Stimulated activated CD4-positive, alpha-beta T cell treated with anti-CD3 and anti-CD28 coated beads, Interleukin-15, amount 100 ng/mL, for 24 hours (primary cell): ENCODE data around the gene THRB.
"Not testable (repeated sequence)": the region's sequence is repeated elsewhere in the genome, so short reads cannot be mapped to it uniquely, and the experiment has no call there.

Experiments used
- DNase-seq: peaks from one replicate; pipeline ENCODE4 v3.0.0-alpha.2; 2020

The THRB gene

DNA sequence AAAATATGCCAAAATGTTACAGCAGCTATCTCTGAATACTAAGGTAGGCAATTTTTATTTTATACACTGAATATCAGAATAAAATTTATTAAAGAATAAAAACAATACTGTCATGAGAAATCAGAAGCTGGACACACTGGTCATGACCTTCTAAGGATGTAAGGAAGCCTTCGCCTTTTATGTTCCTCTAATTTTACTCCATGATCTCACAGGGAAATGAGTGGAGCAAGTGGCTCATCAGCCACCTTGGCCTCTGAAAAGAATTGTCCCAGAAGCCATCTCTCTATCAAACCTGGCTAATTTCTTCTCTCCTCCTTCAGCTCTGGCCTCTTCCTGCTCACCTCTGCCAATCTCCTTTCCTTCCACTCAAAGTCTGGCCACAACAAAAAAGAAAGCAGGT, 48.6 kb downstream of the THRB start:
- no peak for DNase-seq

DNA sequence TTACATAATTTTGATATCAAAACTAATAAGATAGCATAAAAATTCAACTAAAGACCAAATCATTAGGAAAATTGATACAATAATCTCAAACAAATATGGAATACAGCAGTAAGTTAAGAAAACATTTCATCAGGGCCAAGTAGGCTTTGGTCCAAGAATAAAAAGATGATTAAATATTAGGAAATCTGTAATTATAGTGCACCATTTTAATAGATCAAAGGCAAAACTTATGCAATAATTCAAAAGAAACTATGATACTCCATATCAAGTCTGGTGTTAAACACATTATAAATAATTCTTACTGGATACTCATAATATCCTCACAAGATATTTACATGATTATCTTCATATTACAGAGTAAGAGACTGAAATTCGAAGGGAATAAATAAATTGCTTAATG, 51.2 kb downstream of the THRB start:
- no peak for DNase-seq

DNA sequence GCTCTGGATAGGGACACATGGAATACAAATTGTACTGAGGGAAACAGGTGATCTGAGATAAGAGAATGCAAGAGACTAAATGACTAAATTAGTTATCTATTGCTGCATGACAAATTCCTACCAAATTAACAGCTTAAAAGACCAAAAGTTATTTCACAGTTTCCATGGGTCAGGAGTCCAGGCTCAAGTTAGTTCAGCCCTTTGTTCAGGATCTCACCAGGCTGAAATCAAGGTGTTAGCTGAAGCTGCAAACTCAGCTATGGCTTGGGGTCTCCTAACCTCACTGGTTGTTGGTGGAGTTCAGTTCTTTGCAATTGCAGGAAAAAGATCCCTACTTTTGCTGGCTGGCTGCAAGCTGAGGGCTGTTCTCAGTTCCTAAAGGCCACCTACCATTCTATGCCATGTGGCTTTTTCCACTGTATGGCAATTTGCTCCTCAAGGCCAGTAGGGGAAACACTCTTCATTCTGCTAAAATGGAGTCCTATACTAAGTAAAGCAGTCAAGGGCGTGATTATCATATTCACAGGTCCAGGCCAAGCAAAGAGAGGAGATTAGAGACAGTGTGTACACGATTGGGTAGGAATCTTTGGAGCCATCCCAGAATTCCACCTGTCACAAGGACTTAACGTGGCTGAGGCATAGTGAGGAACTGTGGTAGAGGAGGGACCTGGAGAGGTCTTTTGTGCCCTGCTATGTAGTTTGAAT, 53.7 kb downstream of the THRB start:
- DNase-seq: no peak

DNA sequence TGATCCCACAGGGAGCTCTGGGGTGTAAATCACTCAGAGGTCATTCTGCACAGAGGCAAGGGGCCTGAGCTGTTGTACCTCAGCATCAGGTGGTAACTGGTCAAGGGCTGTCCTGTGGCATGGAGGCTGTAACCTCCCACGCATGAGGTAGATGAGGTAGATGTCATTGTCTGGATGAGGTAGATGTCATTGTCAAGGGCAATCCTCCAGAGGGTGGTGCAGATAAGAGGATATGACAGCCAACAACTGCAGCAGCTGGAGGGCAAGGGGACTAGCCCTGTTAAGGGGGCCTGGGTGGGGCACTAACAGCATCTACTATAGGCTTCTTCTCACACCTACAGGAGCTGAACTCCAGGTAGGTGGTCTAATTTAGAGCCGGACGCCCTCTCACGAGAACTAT, 55.6 kb downstream of the THRB start:
- DNase-seq: no peak

GRCh38 chr3:24437326-24437725, 57.3 kb downstream of the THRB start:
- no peak for DNase-seq

DNA sequence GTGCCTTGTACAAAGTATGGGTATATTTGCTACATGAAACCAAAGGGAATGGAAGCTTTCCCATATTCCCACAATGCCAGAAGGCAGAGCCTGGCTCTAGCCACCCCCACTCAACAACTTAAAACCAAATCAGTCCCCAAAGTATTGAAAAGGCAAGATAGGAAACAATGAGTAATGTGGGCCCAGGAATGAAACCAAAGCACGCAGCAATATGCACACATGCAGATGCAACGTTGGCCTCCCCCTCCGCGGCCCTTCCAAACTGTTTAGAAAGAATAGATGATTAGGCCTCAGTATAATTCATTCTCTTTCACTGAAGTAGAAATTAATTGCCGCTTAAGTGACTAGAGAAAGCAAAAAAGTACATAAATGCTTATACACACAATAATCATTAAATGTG, 59.1 kb downstream of the THRB start:
- no peak for DNase-seq

DNA sequence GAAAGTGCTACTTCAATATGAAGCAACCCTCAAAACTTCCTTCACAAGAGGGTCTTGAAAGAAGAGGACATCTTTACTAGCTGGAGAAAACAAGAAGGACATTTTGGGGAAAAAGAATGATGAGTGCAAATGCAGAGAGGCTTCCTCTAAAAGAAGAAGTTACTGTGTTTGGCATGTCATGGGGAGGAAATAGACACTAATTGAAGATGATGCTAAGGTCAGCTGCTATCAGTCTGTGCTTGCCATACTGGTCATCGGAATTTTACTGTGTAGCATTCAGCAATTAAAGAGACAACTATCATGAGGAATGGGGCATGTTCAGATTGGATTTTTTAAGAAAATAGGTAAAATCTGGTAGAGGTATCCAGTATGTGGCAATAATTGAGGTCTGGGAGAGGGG, 60.0 kb downstream of the THRB start:
- DNase-seq: no peak

DNA sequence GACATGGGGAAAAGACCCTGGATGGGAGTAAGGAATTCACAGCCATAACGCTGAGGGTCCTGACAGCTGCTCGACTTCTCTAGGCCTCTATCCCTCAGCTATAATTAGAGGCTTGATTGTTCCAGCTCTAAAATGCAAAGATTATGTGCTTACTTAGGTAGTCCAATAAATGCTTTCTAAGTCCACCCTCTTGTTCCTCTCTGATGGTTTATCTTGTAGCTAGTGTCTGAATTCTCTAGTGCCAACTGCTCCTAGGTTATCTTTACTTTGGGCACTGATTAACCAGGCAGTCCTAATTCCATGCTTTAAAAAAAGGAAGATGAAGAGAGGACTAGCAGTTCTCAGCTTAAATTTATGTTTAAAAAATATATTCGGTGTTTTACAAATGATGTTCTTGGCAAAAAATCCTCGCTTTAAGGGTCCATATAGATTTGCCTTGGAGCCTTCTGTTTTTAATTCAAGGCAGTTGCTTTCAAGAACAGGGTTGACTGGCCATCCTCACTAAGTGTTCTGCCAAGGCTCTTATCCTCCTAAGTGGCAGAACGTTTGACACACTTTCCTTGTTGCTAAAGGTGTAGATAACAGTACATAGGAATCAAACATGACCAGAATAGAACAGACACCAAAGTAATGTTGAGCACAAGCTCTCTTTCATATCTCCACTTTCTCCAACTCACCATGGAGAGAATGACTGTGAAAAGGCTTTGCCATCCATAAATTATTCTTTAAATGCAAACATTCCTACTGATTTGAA, 60.6 kb downstream of the THRB start:
- no peak for DNase-seq

GRCh38 chr3:24432989-24433388, 61.7 kb downstream of the THRB start:
- no peak for DNase-seq

- DNase-seq: no peak
Observed at GRCh38 chr3:24428481-24428880, 66.2 kb downstream of the THRB start.

DNA sequence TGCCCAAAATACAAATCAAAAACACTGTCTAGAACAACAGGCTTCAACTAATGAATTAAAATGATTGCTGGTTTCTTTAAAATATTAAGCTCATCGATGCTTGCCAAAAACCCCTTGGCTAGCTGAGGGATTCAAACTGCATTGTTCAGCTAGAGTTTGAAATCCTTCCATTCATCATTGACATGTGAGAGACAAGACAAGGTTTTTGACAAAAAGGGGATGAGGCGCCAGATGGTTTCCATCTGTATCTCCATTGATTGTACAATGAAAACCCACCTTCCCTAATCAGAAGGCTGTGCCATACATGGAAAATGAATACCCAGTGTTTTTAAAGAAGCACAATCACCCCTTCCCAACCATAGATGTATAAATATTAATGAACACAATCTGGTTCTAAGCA, 67.8 kb downstream of the THRB start:
- no peak for DNase-seq

DNA sequence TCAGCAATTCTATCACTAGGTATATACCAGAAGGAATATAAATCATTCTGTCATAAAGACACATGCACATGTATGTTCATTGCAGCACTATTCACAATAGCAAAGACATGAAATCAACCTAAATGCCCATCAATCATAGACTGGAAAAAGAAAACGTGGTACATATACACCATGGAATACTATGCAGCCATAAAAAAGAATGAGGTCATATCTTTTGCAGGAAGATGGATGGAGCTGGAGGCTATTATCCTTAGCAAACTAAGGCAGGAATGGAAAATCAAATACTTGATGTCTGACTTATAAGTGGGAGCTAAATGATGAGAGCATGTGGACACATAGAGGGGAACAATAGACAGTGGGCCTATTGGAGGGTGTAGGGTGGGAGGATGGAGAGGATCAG, 73.8 kb downstream of the THRB start:
- not testable (repeated sequence) for DNase-seq

DNA sequence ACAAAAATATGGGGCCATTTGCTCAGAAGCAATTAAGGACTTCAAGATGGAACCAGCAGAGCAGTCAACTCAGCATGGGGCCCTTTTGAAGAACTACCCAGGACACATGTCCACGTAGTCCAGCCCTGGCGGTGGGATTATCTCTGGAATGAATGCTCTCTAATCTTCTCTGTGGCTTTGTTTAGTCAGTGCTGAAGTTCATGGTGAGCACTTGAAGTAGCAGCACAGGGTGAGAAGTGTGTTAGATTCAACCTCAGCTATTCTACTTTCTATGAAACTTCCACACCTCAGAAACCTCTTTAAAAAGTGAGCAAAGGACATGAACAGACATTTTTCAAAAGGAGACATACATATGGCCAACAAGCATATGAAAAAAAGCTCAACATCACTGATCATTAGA, 74.4 kb downstream of the THRB start:
- DNase-seq: no peak

DNA sequence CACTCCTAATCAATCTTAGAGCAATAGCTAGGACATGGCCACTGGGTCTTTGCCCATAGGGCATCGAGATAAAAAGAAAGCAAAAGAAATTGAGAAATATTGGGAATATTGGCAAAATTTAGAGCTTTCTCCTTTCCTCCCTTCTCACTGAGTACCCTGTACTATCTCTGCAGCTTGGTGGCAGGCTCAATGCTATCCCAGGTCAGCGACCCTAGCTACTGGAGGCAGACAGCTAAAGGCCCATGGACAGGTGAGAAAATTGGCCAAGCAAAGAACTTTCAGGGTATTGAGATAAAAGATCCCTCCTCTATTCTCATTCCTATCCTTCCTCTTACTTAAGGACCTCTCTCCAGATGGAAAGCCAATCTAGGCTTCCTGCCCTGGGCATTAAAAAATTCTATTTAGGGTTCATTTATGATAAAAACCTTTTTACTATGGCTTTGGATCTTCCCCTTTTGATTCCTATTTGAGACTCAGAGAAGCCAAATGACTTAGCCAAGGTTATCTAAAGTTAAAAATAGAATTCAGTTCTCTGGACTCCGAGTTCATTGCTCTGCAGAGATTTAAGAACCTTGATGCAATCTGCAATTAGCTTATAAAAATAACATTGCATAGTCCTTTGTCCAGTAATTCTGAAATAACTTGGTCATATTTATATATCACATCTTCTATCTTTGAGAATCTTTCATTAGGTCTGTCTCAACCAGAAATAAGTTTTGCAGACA, 75.4 kb downstream of the THRB start:
- no peak for DNase-seq

DNA sequence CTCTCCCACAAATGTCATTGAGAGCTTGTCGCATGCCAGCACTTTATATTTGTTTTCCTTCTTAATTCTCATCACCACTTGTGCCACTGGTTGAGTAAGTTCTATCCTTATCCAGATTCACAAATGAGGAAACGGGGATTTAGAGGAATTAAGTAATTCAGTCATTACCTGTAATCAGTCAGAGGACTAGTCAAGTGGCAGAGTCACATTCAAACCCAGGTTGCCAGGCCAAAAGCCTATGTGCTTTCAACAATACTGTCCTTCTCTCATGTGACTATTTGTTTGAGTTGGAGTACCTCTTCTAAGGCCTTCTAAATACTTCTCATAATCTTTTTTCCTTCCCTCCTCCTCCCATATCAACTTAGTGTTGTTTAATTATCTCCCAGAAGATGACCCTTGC, 76.9 kb downstream of the THRB start:
- DNase-seq: no peak

- no peak for DNase-seq
Observed at GRCh38 chr3:24416224-24416623, 78.4 kb downstream of the THRB start.

GRCh38 chr3:24415824-24416223, 78.8 kb downstream of the THRB start:
- DNase-seq: no peak

DNA sequence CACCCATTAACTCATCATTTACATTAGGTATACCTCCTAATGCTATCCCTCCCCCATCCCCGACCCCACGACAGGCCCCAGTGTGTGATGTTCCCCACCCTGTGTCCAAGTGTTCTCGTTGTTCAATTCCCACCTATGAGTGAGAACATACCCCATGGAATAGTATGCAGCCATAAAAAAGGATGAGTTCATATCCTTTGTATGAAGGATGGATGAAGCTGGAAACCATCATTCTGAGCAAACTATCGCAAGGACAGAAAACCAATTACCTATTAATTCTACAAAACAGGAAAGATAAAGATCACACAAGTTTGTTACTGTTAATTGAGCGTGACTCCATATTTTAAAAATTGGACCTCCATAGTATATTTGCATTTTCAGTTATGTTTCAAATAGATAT, 81.0 kb downstream of the THRB start:
- DNase-seq: not testable (repeated sequence)

DNA sequence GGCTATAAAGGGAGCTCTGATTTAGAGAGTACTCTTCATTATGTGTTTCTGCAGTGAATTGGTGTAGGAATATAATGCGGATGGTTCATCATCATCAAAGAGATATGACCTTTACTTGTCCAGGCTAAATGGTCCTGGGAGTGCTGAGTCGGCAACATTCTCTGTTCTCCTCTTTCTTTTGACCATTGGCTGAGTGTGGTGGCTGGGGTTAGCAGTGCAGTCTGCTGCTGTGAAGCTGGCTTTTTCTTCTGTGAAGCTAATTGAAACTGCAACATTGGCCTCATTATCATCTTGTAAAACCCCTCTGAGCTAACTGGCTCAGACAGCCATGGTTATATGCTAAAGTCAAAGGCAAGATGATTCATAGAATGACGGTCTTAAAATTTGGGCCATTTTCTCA, 83.8 kb downstream of the THRB start:
- no peak for DNase-seq

- no peak for DNase-seq
Observed at GRCh38 chr3:24407980-24408680, 86.5 kb downstream of the THRB start.

DNA sequence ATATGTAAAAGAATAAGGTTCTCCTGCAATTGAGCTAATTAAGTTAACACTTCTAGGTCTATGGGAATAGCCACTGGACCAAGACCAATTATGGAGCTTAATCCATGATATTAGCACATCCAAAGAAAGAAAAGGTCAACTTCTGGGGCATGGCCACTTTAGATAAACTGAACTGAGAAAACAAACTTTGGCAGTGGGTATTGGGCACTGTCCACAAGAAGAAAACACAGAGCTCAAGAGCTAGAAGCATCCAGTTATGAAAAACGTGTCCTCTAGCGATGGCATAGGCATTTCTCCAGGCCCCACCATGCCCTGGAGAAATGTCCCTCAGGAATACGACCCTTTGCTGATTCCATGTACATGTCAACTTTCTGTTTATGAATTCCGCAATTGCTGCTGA, 87.8 kb downstream of the THRB start:
- no peak for DNase-seq

DNA sequence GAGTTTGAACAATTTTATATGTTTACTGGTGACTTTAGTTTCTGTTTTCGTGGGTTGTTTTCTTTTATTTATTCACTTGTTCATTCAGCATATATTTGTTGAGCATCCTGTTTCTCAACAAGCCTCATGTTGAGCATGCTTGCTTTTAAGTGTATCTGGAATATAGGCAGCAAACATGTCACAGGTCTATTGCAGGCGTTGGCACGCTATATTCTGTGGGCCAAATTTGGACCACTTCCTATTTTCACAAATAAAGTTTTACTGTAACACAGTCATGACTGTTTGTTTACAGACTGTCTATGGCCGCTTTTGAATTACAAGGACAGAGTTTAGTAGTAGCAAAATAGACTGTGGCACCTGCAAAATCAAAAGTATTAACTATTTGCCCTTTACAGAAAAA, 89.6 kb downstream of the THRB start:
- DNase-seq: no peak

DNA sequence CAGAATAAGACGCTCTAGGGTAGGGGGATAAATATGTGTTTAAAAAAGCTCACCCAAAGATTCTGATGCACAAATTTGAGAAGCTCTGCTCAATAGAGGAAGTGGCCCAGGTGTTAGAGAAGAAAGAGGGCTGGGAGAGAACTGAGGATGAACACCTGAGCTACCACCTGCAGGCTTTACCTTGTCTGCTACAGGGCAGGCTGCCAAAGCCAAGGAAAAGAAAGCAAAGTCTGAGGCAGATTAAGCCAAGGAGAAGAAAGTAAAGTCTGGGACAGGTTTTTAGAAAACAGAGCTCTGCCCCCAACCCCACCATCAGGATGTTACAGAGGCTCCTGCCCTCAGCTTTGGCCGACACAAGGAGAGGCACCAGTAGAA, 92.9 kb downstream of the THRB start:
- no peak for DNase-seq
